HG03457 (cell line): Measurements from ENCODE around the gene ANGEL1.
A peak's percentile ranks its signal among the peaks of the same experiment; 100 is the strongest.

ENCODE experiments used
- ATAC-seq: cut with Tn5 transposase; IDR thresholded peaks from one replicate; pipeline ENCODE4 v1.9.1; 2021; ENCODE audit warnings: moderate number of reproducible peaks; ENCODE audit not compliant: unreplicated experiment

ANGEL1 gene

DNA sequence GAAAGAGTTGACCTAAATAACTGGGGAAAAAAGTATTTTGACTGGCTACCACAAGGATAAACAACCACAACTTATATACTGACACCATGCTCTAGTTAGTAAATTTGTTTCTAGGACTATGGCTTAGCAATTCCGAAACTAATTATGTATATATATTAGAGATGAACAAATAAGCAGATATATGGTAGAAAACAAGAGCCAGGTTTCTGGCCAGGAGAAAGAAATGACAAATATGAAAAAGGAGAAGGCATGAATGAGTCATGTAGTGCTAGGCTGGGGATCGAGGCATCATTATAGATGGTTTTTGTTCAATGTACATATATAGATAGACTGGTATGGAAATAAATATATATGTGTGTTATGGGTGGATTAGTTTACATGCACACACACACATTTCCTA, 8.0 kb upstream of the ANGEL1 start:
- ATAC-seq: no peak

DNA sequence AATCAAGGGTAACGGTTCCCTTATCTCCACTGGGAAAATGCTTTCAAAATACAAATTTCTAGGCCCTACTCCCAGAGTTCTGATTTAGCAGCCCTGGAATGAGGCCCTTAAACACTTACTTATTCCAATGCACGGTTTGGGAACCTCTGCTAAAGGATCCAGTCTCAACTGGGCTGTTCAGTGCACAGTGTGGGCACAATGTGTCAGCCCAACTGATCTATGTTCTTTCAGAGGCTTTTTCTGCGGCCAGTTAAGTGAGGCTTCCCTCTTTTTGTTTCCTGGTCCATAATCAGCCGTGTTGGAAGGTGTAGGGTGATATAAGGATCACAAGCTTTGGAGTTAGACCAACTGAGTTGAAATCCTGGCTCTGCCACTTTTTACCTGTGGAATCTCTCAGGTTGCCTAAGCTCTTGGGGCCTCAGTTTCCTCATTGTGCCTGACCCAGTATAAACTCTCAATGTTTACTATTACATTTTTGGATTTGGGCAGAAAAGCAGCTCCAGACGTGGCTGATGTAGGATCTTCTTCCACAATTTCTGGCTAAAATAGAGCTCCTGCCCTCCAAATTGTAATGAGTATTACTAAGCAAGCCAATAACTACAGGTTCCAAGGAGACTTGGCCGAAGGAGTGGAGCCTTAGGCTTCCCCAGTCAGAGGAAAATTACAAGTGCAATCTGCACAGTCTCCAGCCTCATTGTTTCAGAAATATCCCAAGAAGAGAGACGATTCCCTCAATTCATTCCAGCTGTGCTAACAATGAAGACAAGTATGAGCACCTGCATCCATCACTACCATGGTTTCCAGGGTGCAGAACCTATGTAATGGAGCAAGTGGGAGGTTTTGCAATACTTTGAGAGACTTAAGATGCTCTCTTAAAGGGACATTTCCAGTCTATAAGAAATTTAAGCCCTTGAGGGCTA, 2.3 kb upstream of the ANGEL1 start:
- ATAC-seq: no peak

DNA sequence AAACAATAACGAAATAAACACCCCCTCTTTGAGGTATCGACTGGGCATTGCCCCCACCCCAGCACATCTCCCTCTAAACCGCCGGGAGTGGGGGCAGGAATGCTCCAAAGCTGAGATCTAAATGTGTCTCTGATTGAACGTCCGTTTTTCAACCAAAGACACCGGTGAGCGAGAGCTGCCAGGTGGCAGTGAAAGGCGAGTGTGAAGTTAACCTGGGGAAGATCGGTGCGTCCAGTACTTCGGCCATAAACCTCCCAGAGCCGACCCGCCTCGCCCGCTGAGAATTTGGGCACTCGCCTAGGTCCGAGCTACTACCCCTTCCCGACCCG, 625 bp downstream of the ANGEL1 start:
- no peak for ATAC-seq

DNA sequence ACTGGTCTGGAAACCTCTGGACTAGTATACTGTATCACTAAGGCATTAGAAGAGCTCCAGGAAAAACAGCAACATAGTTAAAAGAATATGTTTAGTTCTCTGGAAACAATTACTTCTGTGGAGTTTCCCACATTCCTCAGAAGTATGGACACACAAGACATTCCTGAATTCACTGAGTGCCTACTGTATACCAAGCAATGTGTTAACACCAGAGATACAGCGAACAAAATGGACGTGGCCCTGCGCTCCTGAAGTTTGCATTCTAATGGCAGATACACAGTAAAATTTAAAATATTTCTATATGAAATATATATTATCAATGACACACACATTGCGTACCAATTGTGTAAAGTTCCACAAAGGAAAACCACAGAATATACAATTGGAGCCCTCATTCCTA, 1.1 kb downstream of the ANGEL1 start:
- no peak for ATAC-seq

GRCh38 chr14:76810953-76811400, 1.7 kb downstream of the ANGEL1 start:
- no peak for ATAC-seq

GRCh38 chr14:76810525-76810924, 2.2 kb downstream of the ANGEL1 start:
- no peak for ATAC-seq

GRCh38 chr14:76808990-76809389, 3.7 kb downstream of the ANGEL1 start:
- no peak for ATAC-seq

- no peak for ATAC-seq
These were observed 4.7 kb downstream of the ANGEL1 start for GRCh38 chr14:76808011-76808410.

DNA sequence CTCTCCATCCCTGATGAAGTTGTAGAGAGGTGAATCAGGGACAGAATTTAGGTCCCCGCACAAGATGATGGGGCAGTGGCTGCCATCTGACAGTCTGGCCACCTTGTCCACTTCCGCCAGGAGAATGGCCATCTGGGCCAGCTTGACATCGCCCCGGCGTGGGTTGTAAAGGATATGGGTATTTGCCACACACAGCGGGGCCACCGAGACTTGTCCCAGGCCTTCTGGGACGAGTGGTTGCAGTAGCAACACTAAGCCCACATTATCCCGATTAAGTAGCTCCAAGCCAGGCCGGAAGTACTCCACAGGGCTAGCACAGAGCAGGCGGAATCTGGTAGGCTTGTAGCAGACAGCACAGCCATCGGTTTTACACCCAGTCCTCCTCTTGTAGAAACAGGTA, 6.2 kb downstream of the ANGEL1 start:
- ATAC-seq: no peak

GRCh38 chr14:76793956-76794355, 18.7 kb downstream of the ANGEL1 start:
- ATAC-seq: no peak

DNA sequence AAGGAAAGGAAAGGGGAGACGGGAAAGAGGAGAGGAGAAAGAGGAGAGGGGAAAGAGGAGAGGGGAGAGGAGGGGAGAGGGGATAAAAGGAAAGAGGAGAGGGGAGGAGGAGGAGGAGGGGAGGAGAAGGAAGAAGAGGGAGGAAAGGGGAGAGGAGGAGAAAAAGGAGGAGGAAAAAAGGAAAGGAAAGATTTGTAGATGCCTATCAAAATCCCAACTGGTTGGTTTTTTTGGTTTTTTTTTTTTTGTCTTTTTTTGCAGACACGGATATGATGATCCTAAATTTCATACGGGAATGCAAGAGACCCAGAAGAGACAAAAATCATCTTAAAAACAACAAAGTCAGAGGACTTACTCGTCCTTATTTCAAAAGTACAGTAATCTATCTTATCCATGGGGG, 19.4 kb downstream of the ANGEL1 start:
- ATAC-seq: no peak

DNA sequence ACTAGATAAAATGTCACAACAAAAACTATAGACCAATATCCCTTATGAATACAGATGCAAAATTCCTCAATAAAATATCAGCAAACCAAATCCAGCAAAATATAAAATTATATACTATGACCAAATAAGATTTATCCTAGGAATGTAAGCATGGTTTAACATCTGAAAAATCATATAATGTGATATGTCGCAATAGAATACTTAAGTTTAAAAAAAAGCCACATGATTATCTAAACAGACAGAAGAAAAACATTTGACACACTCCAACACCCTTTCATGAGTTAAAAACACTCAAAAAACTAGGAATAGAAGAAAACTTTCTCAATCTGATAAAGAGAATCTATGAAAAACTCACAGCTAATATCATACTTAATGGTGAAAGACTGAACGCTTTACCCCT, 20.3 kb downstream of the ANGEL1 start:
- ATAC-seq: no peak

DNA sequence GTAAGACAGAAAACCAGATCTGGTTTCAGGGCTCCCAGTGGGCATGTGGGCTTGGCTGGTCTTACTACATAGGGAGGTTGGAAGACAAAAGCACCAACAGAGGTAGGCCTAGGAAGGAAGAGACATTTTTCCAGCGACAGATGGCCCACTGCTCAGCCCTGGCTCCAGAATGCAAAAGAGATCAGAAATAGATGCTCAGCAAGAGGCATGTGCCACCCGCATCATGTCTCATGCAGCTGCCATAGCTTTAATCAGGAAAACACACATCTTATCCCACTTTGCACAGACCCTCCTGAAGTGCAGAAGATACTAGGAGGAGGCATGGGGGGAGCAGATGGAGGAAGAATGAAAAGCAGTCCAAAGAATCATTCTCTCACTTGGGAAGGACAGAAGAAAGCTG, 26.1 kb downstream of the ANGEL1 start:
- ATAC-seq: no peak

DNA sequence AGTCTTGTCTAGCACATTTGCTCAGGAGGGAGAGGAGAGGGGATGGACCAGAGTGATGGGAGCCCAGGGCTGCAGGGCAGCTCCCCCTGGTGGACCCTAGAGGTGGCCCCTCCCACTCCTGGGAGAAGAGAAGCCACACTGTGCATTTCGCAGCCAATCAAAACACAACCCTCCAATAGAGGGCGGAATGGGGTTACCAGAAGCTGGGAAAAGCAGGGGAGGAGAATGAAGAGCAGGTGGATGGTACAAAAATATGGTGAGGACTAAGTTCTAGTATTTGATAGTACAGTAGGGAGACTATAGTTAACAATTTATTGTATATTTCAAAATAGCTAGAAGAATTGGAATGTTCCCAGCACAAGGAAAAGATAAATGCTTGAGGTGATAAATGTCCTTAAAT, 27.8 kb downstream of the ANGEL1 start:
- ATAC-seq: peak; percentile 69

DNA sequence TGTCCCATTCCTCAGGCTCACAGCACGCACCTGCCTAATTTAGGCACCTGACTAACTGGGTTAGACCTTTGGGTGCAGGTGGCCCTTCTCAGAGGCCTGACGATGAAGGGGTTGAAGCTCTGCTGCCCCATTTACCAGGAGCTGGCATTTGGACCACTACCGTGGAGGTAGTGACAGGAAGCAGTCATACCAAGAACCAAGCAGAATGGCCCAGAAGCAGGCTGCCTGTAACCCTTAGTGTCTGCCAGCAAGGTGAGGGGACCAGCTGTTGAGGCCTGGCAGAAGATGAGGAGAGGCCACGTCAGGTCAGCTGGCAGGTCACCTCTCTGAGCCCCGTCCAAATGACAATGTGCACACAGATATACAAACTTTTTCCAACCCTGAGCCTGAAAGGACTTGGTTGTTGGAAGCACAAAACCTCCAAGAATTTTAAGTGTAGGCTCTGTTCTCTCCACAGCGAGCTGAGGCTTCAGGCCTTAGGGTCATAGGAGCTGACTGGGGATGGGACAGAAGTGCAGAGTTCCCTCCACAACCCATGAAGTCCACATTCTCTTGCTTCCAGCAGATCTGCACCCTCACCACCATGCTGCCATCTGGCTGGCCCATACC, 28.3 kb downstream of the ANGEL1 start:
- no peak for ATAC-seq

DNA sequence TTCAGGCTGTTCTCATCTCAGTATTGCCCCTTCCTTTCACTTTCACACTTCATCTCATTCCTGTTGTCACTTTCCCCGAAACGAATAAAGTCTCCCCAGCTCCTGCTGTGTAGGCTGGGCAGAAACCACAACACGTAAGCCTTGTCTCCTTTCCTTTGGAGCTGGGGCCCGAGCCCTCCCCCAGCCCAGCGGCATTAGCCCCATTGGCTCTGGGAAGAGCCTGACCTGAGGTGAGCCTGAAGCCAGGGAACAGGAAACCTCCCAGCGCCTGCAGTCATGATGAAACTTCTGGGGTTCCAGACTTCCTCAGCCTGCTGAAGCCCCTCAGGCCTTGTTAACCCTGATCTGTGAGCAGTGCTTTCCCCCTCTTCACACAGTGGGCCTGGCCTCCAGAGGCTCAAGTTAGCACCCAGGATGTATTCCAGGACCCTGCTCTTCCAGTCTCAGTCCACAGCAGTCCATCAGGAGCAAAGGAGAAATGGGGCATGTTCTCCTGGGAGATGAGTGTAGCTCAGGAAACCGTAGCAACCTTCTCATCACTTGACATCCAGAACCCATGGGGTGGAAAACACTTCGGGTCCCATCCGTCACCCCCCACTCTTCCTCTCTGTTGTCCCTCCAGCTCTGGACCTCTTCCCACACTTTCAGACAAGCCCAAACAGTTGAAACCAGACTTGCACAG, 29.7 kb downstream of the ANGEL1 start:
- no peak for ATAC-seq

DNA sequence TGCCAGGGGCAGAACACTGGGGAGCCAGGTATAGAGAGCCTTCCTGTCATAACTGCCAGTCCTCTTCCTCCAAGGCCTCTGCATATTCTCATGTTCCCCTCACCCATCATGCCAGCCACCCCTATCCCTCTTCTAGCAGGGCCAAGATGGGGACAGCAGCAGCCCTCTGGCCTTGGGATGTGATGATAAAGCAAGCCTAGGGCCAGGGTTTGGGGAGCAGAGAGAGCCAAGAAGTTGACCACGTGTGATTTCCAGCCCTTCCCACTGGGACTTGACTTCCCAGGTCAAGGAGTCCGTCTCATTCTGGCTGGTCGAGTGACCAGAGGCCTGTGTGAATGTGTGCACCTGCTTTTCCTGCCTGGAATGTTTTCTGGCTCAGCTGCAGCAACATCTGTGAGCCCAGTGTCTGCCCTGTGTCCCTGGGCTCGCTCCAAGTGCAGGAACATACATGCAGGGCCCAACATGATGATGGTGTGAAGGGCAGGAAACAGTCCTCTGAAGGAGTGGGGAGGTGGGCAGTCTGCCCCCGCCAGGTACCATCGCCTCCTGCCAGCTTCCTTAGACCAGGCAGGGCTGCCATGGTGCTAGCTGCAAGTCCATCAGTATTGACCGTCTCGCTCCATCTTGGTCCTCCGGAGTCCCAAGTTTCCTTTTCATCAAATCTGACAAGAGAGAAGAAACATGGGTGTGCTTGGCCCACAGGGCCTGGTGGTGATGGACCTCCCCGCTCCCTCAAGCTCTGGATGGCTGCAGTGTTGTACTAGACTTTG, 30.4 kb downstream of the ANGEL1 start:
- no peak for ATAC-seq

- no peak for ATAC-seq
These were observed 31.0 kb downstream of the ANGEL1 start for GRCh38 chr14:76781648-76782051.

- ATAC-seq: no peak
These were observed 31.6 kb downstream of the ANGEL1 start for GRCh38 chr14:76780875-76781647.

DNA sequence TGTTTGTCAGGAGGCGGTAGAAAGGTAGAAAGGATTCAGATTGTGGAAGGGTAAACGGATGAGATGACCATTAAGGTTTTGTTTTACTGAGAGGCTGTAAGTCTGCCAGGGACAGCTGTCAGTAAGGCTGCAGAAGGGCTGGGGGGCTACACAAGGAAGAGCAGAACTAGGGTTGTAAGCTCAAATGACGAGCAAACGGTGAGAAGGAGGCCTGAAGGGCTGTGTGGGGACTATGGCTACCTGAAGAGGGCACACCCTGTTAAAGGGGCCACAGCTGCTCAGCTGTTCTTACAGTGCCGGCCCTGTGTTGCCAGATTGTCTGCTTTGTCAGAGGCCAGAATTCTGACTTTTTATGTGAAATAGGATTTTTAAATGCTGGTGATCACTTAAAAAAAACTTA, 32.3 kb downstream of the ANGEL1 start:
- no peak for ATAC-seq

DNA sequence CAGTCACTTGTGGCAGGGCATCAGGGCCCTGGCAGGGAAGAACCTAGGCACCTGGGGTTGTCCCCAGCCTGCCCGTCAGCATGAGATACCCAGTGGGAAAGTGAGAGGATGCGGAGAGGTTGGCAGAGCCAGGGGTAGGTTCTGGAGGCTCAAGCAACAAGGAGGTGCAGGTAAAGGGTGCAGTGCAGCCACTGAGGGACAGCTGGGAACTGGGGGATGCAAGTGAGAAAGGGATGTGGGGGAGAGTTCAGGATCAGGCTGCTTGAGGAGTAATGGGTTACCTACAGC, 32.7 kb downstream of the ANGEL1 start:
- ATAC-seq: no peak
